GM21367 (cell line): Measurements from ENCODE around the gene ATP6AP2.
A peak's percentile ranks its signal among the peaks of the same experiment; 100 is the strongest.

Experiments
- ATAC-seq: cut with Tn5 transposase; IDR thresholded peaks from one replicate; pipeline ENCODE4 v1.9.1; 2021; ENCODE audit not compliant: unreplicated experiment

The ATP6AP2 gene

GRCh38 chrX:40637687-40638086 lies 56.9 kb downstream of the ATP6AP2 start:
- ATAC-seq, result no peak

- ATAC-seq, result no peak
Observed at GRCh38 chrX:40644176-40644575, 63.4 kb downstream of the ATP6AP2 start.

GRCh38 chrX:40644821-40645358 lies 64.1 kb downstream of the ATP6AP2 start:
- no peak for ATAC-seq

- peak; percentile 28 for ATAC-seq
Observed at GRCh38 chrX:40646489-40647306, 65.9 kb downstream of the ATP6AP2 start.

- ATAC-seq, result peak; percentile 39
Observed at GRCh38 chrX:40647307-40648197, 66.8 kb downstream of the ATP6AP2 start, which contains the start of gene CXorf38. CXorf38 (minus strand) TSS chrX:40647561; CDS start chrX:40647520, 41 bp downstream.

- no peak for ATAC-seq
Observed at GRCh38 chrX:40651620-40652223, 71.0 kb downstream of the ATP6AP2 start.

GRCh38 chrX:40652664-40653063 lies 71.9 kb downstream of the ATP6AP2 start:
- no peak for ATAC-seq

GRCh38 chrX:40653535-40653934 lies 72.8 kb downstream of the ATP6AP2 start:
- ATAC-seq, result no peak
